GM10248 (cell line): ENCODE measurements around the gene ZBED5.

ENCODE experiments used
- CTCF ChIA-PET: fragments of 300-600 bp; sonication (Branson Sonifier 250); formaldehyde crosslinking; extraction: SDS; loops from one replicate; lab custom pipeline; 2021; ENCODE audit warnings: antibody characterized with exemption; lab: Yijun Ruan, JAX
- POLR2A ChIA-PET: fragments of 350-650 bp; sonication (Branson Sonifier 250); formaldehyde crosslinking; extraction: SDS; loops from one replicate; lab custom pipeline; 2020; ENCODE audit warnings: antibody characterized with exemption; lab: Yijun Ruan, JAX
- DNase-seq: peaks from one replicate; pipeline ENCODE4 v3.0.0; 2012; ENCODE audit errors: extremely low spot score
- TF ChIP-seq, protein P1 (sequence below): IDR thresholded peaks from 2 replicates; pipeline ENCODE4 v1.5.1; 2012; ENCODE audit warnings: mild to moderate bottlenecking, low read depth; ENCODE audit errors: extremely low read depth, missing control alignments, control extremely low read depth

ZBED5 gene

DNA sequence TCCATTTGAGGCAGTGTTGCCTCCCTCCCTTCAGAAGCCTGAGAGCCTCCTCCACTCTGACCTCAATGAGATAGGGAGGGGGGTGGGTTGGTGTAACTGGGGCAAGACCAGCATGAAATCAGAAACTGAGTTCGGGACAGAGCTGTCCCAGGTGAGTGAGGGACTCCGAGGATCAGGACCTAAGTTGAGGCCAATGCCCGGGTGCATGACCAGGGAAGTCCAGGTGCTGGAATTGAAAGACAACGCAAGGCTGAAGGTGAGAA lies 40.8 kb upstream of the ZBED5 start:
- CTCF ChIA-PET = interaction anchor here (1.1 to 2.6 kb wide), 3 partner anchors 14 to 106 kb away, joined by 3 to 6 read pairs (median 4); no protein-coding TSS in a partner anchor
- POLR2A ChIA-PET = no interaction called here
- TF ChIP-seq, protein P1, sequence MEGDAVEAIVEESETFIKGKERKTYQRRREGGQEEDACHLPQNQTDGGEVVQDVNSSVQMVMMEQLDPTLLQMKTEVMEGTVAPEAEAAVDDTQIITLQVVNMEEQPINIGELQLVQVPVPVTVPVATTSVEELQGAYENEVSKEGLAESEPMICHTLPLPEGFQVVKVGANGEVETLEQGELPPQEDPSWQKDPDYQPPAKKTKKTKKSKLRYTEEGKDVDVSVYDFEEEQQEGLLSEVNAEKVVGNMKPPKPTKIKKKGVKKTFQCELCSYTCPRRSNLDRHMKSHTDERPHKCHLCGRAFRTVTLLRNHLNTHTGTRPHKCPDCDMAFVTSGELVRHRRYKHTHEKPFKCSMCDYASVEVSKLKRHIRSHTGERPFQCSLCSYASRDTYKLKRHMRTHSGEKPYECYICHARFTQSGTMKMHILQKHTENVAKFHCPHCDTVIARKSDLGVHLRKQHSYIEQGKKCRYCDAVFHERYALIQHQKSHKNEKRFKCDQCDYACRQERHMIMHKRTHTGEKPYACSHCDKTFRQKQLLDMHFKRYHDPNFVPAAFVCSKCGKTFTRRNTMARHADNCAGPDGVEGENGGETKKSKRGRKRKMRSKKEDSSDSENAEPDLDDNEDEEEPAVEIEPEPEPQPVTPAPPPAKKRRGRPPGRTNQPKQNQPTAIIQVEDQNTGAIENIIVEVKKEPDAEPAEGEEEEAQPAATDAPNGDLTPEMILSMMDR = no peak
- DNase-seq = no peak

DNA sequence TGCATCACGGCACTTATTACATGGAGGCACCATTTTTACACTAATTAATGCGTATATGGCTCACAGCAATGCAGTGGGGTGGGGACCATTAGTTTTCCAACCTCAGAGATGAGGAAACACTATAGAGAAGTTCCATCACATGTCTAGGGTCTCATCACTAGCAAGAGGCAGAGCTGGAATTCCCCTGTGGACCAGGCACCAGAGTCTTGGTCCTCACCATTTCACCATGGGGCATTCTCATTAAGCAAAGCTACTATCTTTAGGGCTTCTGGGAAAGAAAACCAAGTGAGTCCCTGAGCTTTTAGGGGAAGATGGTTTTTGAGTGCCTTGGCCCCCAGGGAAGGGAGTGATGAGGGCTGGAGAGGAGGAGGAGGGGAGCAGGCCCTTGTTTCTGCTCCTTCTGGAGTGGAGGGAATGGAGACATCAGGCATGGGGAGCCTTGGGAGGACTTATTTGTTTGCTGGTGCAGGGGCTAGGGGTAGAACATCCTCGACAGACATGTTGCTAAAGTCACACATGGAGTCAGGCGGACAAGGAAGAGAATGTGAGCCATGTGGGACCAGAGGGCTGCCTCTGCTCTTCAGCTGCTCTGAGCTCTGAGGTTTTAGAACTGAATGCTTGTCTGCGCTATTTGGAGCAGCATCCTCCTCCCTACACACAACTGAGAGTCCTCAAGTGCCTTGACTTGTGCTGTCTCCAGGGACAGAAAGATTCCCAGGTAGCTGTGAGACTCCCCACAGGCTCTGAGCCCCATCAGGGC lies 40.3 kb upstream of the ZBED5 start:
- ChIA-PET CTCF (interaction anchor here (1.1 to 2.6 kb wide), 3 partner anchors 13 to 105 kb away, joined by 3 to 6 read pairs (median 4); no protein-coding TSS in a partner anchor), POLR2A (no interaction called here)
- TF ChIP-seq, protein P1 = no peak
- DNase-seq = no peak

DNA sequence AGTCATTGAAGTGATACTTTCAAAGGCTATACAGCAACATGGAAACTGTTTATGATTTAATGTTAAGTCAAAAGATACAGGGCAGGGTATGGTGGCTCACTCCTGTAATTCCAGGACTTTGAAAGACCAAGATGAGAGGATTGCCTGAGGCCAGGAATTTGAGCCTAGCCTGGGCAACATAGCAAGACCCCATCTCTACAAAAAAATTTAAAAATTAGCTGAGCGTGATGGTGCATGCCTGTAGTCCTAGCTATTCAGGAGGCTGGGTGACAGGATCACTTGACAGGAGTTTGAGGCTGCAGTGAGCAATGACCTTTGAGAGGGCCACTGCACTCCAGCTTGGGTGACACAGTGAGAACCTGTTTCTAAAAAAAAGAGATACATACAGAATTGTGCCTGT lies 39.3 kb upstream of the ZBED5 start:
- TF ChIP-seq, protein P1 = no peak
- no peak for DNase-seq
- POLR2A ChIA-PET = no interaction called here
- CTCF ChIA-PET = no interaction called here

DNA sequence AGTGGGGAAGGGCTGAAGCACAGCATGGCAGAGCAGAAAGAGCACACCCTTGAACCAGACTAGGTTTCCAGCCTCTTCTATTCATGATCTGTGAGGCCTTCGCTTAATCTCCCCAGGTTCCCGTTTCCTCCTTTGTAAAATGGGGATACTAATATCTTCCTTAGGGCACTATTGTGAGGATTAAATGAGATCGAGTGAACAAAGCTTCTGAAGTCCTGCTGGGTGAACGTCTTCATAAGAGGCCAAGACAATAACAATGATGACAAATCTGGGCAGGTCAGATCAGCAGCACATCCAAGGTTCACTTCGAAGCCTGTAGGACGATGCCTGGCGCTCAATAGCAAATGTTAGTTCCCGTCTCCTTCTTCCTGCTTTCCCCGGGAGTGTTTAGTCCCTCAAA lies 38.6 kb upstream of the ZBED5 start:
- POLR2A ChIA-PET = no interaction called here
- CTCF ChIA-PET = no interaction called here
- TF ChIP-seq, protein P1 = no peak
- DNase-seq = no peak

DNA sequence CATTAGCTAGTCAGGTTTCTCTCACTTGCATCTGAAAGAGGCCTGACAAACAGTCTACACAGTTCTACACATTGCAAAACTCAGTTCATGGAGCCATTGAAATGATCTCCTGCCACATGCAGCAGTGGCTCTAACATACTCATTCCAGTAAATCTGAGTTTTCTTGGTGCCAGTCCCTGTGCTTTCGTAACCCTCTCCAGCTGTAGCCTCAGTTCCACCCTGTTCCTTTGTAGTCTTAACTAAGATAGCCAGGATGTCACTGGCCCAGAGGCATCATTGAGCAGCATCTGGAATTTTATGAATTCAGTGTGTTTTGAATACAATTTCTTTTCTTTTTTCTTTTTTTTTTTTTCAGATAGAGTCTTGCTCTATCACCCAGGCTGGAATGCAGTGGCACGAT lies 37.4 kb upstream of the ZBED5 start:
- ChIA-PET POLR2A (no interaction called here), CTCF (interaction anchor here (0.9 to 1.4 kb wide), 2 partner anchors 11 to 13 kb away, joined by 3 to 4 read pairs; no protein-coding TSS in a partner anchor)
- TF ChIP-seq, protein P1 = no peak
- no peak for DNase-seq

DNA sequence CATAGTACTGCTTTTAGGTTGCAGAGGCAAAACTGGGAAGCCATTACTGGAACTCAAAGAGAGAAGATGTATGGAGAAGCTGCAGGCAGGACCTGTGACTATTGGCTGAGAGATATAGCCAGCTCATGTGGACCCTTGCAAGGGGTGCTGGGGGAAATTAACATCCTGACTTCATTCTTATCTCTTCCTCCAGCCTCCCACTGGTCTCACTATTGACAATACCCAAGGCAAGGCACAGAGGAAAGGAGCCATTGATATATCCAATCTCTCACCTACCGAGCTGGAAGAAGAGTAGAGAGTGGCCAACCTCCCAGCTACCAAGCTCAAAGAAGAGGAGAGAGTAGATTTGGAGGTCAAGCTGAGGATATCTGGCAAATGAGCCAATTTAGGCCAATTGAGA lies 36.8 kb upstream of the ZBED5 start:
- TF ChIP-seq, protein P1 = no peak
- DNase-seq = no peak
- CTCF ChIA-PET = interaction anchor here (0.9 to 1.7 kb wide), 3 partner anchors 12 to 102 kb away, joined by 3 to 5 read pairs (median 4); no protein-coding TSS in a partner anchor
- POLR2A ChIA-PET = no interaction called here
